Stimulated activated CD8-positive, alpha-beta memory T cell treated with anti-CD3 and anti-CD28 coated beads, Interleukin-7, amount 100 ng/mL, for 1 hour (primary cell): ENCODE measurements around the gene CPAMD8.
"Not testable (repeated sequence)": the region's sequence is repeated elsewhere in the genome, so short reads cannot be mapped to it uniquely, and the experiment has no call there.

Experiments
- DNase-seq, 2 donors: peaks; one replicate each; pipeline ENCODE4 v3.0.0-alpha.2; 2020; ENCODE audit warnings: low read depth in 2 of 2

CPAMD8 gene

GRCh38 chr19:16946951-16947940, 79.4 kb downstream of the CPAMD8 start:
- DNase-seq = no peak

DNA sequence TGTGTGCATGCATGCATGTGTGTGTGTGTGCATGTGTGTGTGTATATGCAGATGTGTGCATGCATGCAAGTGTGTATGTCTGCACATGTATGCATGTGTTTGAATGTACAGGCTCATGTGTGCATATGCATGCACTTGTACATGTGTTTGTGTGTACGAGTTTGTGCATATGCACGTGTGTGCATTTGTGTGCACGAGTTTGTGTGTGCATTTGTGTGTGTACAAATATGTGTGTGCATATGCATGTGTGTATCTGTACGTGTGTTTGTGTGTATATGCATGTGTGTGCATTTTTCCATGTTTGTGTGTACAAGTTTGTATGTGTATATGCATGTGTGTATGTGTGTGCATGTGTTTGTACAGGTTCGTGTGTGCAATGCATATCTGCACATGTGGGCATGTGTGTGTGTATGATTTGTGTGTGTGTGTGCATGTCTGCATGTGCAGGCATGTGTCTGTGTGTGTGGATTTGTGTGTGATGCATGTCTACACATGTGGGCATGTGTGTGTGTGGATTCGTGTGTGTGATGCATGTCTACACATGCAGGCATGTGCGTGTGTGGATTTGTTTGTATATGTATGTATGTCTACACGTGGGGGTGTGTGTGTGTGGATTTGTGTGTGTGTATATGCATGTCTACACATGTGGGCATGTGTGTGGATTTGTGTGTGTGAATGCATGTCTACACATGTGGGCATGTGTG, 80.7 kb downstream of the CPAMD8 start:
- no peak for DNase-seq

DNA sequence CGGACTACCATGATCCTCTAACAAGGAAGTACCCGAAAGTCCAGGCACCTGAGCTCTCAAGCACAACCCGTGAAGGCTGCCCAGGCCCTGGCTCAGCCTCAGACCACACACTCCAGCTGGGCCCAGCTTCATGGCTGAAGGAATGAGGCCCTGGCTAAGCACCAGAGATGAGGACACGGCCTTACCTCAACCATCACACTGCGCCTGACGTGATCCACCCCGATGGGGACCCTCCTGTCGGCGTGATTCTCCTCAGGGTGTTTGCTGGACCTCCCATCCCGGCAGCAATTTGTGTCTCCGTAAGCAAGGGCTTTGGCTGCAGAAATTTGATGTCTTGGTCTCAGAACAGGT, 81.3 kb downstream of the CPAMD8 start:
- no peak for DNase-seq

DNA sequence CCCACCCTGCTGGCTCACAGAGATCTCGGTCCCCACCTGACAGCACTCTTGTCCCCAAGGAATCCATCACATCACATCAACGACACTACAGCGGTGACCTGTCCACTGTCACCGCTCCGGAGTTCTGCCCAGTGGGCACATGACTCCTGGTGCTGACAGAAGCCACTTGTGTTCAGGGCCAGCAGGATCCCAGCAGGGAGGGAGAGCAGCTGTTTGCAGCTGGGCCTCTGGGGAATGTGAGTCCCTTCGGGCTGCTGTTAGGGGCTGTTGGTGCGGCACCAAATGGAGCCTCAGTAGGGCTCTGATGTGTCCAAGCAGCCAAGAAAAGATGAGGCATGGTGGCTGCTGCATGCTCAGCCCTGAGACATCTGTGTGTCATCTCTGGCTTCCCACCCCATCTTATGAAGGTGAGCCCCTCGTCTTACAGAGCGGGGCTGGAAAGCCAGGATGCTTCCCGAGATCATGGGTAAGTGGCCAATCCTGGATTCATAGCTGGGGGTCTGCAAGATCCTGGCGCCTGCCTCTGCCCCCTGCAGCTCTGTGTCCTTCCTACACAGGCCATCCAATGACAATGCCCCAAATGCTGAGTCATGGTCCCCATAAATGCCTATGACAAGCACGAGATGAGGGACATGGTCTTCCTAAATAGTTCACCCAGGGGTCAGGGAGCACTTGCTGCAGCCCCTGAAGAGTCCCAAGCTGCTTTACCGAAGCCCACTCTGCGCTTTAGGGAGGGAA, 81.8 kb downstream of the CPAMD8 start:
- no peak for DNase-seq

GRCh38 chr19:16943942-16944625, 82.5 kb downstream of the CPAMD8 start:
- DNase-seq = no peak

DNA sequence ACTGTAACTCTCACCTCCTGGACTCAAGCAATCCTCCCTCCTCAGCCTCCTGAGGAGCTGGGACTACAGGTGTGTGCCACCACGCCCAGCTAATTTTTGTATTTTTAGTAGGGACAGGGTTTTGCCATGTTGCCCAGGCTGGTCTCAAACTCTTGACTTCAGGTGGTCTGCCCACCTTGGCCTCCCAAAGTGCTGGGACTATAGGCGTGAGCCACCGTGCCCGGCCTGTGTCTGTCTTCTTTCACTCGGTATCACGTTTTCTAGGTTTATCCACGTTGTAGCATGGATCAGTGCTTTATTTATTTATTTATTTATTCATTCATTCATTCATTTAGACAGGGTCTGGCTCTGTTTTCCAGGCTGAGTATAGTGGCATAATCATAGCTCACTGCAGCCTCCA, 83.5 kb downstream of the CPAMD8 start:
- not testable (repeated sequence) for DNase-seq

DNA sequence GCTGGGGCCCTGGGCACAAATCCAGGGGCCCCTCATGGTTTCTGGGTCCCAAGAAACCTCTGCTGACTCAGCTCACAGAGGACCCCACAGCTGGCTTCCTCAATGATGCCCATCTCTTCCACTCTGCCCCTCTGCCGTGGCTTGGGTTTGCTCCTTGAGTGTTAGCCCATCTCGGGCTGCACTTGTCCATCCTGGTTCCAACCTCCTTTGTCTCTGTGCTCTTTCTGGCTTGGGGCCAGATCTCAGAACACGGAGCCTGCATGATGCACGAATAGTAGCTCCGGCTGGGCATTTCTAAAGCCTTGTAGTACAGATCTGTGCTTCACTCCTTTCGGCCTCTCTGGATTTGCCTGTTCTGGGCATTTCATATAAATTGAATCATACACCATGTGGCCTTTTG, 84.0 kb downstream of the CPAMD8 start:
- no peak for DNase-seq

DNA sequence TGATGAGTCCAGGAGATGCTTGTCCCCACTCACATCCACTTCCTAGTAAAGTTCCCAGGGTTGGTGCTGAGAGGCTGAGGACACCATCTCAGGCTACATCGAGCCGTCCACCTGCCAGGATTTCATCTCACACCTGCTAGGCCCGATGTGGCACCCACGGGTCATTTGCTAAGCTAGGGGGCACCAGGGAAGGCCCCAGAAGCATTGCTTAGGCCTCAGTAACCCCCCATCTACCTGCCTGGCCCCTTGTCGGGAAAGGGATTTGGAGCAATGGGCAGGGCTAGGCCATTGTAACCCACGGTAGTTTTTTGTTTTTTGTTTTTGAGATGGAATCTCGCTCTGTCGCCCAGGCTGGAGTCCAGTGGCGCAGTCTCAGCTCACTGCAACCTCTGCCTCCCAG, 86.0 kb downstream of the CPAMD8 start:
- DNase-seq = no peak

DNA sequence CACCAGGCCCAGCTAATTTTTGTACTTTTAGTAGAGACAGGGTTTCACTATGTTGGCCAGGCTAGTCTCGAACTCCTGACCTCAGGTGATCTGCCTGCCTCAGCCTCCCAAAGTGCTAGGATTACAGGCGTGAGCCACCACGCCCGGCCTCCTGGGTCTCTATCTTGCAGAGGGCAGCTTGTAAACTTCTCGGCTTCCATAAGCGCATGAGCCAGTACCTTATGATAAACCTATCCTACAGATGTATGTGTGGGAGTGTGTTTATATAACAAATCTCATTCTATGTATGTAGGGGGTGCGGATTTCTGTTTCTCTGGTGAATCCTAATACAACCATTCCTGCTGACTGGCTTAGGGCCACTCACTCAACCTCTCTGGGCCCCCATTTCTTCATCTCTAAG, 86.5 kb downstream of the CPAMD8 start:
- not testable (repeated sequence) for DNase-seq

DNA sequence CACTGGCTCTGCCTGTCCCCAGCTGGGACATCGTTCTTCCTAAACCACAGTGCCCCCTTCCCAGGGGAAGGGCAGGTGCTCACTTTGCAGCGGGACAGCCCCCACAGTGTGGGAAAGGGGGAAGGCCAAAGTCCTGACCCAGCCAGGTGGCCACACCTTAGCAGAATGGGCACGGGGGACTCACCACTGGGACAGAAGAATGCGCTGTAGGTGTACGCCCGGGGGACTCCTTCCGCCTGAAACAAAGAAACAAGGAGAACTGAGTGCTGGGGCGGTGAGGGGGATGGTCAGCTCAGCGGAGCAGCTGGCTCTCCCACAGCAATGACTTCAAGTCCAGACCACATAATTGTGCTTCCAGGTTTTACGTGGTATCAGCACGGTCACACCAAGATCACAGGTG, 88.4 kb downstream of the CPAMD8 start:
- DNase-seq = no peak

DNA sequence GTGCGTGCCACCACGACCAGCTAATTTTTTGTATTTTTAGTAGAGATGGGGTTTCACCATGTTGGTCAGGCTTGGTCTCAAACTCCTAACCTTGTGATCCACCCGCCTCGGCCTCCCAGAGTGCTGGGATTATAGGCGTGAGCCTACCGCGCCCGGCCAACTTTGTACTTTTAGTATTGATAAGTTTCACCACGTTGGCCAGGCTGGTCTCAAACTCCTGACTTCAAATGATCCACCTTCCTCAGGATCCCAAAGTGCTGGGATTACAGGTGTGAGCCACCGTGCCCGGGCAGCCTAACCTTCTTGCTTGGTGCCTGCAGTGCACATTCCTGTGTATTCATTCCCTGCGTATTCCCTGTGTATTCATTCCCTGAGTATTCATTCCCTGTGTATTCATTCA, 88.8 kb downstream of the CPAMD8 start:
- not testable (repeated sequence) for DNase-seq

DNA sequence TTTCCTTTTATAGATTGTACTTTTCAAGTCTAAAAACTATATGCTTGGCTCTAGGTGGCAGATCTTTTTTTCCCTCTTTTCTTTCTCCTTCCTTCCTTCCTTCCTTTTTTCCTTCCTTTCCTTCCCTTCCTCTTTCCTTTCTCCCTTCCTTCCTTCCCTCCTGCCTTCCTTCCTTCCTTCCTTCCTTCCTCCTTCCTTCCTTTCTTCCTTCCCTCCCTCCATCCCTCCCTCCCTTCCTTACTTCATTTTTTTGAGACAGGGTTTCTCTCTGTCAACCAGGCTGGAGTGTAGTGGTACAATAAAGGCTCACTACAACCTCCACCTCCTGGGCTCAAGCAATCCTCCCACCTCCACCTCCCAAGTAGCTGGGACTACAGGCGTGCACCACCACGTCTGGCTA, 89.7 kb downstream of the CPAMD8 start:
- DNase-seq = no peak

- no peak for DNase-seq
These were observed 92.1 kb downstream of the CPAMD8 start for GRCh38 chr19:16934489-16934888.

GRCh38 chr19:16931306-16931705, 95.3 kb downstream of the CPAMD8 start:
- no peak for DNase-seq

GRCh38 chr19:16930753-16931152, 95.9 kb downstream of the CPAMD8 start:
- no peak for DNase-seq

- no peak for DNase-seq
These were observed 97.7 kb downstream of the CPAMD8 start for GRCh38 chr19:16928916-16929315.

GRCh38 chr19:16928351-16928750, 98.3 kb downstream of the CPAMD8 start:
- DNase-seq = no peak

DNA sequence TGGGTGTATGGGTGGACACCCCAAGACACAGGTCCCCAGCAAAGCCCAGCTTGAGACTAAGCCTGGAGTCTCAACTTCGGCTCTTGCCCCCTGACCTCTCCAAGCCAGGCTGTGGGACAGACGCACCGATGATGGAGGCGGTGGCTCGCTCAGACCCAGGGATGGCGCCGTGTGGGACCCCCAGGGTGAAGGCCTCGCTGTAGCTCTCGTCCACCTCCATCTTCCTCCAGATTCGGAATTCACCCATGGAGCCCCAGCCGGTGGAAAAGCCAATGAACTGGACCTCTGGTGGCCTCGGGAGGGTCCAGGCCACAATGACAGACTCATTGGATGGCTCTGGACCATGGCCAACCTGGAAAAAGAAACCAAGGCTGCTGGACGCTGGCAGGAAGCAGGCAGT, 98.7 kb downstream of the CPAMD8 start:
- no peak for DNase-seq

DNA sequence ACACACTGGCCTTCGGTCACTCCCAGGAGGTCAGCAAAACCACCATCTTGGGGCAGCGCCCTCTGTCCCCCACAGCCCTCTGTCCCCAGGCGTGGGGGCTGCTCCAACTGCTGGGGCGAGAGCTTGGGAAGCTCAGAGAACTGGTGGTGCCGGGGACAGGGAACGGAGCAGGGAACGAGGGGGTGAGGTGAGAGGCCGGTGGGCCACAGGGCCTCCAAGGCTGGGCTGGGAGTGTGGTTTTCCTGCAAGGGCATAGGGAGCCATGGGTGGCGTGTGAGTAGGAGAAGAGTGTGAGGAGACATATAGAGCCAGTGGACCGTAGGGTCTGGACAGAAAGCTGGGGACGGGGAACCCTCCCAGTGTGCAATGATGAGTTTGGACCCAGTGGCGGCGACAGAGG, 103.7 kb downstream of the CPAMD8 start:
- DNase-seq = no peak

- no peak for DNase-seq
These were observed 104.0 kb downstream of the CPAMD8 start for GRCh38 chr19:16922592-16922934.

- no peak for DNase-seq
These were observed 104.6 kb downstream of the CPAMD8 start for GRCh38 chr19:16921766-16922591.
